ENCODE data around the gene WWC2.

DNA sequence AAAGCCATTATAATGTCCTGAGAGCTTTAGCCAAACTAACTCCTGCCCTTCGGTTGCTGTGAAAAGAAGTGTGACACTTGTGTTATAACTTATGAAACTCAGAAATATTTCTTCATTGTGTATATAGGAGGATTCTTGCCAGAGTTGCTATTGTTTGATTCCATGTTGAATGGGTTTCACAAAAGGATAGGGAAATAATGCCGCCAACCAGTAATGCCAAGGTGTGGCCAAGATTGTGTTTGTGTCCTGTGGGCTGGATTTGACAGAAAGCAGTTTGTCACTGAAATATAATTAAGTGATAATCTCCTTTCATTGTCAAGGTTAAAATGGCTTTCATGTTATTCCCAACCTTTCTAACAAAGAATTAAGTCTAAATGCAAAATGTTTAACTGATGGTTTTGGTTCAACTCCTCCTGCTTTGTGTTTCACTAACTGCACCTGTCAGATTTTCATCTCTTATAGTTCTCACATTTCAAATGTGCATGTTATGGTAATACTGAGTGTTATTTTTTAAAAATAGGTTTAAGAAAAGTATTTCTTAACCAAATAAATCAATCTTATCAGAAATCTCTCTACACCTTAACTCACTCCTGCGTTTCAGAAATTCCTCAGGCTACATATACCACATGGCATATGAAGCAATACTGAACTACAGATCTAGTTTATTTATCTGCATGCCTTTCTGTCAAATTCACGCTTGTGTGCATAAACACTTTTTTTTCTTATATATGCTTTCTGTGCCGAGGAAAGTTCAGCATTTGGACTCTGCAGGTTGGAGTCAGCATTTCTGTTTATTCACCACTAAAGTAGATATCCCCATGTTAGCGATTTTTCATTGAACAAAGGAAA lies 221.4 kb downstream of the WWC2 start, which contains the start of gene CLDN22:
- TF ChIP-seq CTCF (IDR thresholded peaks at IDR 0.05) (no peak), ZNF232 (CRISPR knock-in tag; IDR thresholded peaks at IDR 0.05) (no peak), ATF2 (CRISPR knock-in tag; IDR thresholded peaks at IDR 0.05; ENCODE audit: borderline replicate concordance, low read depth) (no peak), JUN (CRISPR knock-in tag; IDR thresholded peaks at IDR 0.05) (no peak), TCF7 (CRISPR knock-in tag; IDR thresholded peaks at IDR 0.05; ENCODE audit: low read depth) (no peak), TEAD4 (CRISPR knock-in tag; IDR thresholded peaks at IDR 0.05) (no peak), E2F5 (CRISPR knock-in tag; IDR thresholded peaks at IDR 0.05) (no peak), GRHL2 (CRISPR knock-in tag; IDR thresholded peaks at IDR 0.05; ENCODE audit: insufficient replicate concordance, severe bottlenecking) (no peak)
- TF ChIP-seq, protein P1, sequence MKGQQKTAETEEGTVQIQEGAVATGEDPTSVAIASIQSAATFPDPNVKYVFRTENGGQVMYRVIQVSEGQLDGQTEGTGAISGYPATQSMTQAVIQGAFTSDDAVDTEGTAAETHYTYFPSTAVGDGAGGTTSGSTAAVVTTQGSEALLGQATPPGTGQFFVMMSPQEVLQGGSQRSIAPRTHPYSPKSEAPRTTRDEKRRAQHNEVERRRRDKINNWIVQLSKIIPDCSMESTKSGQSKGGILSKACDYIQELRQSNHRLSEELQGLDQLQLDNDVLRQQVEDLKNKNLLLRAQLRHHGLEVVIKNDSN (CRISPR knock-in tag; IDR thresholded peaks at IDR 0.05): no peak
- TF ChIP-seq, protein P2, sequence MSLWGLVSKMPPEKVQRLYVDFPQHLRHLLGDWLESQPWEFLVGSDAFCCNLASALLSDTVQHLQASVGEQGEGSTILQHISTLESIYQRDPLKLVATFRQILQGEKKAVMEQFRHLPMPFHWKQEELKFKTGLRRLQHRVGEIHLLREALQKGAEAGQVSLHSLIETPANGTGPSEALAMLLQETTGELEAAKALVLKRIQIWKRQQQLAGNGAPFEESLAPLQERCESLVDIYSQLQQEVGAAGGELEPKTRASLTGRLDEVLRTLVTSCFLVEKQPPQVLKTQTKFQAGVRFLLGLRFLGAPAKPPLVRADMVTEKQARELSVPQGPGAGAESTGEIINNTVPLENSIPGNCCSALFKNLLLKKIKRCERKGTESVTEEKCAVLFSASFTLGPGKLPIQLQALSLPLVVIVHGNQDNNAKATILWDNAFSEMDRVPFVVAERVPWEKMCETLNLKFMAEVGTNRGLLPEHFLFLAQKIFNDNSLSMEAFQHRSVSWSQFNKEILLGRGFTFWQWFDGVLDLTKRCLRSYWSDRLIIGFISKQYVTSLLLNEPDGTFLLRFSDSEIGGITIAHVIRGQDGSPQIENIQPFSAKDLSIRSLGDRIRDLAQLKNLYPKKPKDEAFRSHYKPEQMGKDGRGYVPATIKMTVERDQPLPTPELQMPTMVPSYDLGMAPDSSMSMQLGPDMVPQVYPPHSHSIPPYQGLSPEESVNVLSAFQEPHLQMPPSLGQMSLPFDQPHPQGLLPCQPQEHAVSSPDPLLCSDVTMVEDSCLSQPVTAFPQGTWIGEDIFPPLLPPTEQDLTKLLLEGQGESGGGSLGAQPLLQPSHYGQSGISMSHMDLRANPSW (CRISPR knock-in tag; conservative IDR thresholded peaks at IDR 0.05; ENCODE audit: low read depth): no peak
- TF ChIP-seq, protein P3, sequence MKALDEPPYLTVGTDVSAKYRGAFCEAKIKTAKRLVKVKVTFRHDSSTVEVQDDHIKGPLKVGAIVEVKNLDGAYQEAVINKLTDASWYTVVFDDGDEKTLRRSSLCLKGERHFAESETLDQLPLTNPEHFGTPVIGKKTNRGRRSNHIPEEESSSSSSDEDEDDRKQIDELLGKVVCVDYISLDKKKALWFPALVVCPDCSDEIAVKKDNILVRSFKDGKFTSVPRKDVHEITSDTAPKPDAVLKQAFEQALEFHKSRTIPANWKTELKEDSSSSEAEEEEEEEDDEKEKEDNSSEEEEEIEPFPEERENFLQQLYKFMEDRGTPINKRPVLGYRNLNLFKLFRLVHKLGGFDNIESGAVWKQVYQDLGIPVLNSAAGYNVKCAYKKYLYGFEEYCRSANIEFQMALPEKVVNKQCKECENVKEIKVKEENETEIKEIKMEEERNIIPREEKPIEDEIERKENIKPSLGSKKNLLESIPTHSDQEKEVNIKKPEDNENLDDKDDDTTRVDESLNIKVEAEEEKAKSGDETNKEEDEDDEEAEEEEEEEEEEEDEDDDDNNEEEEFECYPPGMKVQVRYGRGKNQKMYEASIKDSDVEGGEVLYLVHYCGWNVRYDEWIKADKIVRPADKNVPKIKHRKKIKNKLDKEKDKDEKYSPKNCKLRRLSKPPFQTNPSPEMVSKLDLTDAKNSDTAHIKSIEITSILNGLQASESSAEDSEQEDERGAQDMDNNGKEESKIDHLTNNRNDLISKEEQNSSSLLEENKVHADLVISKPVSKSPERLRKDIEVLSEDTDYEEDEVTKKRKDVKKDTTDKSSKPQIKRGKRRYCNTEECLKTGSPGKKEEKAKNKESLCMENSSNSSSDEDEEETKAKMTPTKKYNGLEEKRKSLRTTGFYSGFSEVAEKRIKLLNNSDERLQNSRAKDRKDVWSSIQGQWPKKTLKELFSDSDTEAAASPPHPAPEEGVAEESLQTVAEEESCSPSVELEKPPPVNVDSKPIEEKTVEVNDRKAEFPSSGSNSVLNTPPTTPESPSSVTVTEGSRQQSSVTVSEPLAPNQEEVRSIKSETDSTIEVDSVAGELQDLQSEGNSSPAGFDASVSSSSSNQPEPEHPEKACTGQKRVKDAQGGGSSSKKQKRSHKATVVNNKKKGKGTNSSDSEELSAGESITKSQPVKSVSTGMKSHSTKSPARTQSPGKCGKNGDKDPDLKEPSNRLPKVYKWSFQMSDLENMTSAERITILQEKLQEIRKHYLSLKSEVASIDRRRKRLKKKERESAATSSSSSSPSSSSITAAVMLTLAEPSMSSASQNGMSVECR (CRISPR knock-in tag; IDR thresholded peaks at IDR 0.05; ENCODE audit: borderline replicate concordance): no peak
- TF ChIP-seq, protein P4, sequence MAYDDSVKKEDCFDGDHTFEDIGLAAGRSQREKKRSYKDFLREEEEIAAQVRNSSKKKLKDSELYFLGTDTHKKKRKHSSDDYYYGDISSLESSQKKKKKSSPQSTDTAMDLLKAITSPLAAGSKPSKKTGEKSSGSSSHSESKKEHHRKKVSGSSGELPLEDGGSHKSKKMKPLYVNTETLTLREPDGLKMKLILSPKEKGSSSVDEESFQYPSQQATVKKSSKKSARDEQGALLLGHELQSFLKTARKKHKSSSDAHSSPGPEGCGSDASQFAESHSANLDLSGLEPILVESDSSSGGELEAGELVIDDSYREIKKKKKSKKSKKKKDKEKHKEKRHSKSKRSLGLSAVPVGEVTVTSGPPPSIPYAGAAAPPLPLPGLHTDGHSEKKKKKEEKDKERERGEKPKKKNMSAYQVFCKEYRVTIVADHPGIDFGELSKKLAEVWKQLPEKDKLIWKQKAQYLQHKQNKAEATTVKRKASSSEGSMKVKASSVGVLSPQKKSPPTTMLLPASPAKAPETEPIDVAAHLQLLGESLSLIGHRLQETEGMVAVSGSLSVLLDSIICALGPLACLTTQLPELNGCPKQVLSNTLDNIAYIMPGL (CRISPR knock-in tag; IDR thresholded peaks at IDR 0.05): no peak
